ENCODE results near the gene RBMS1. TPM values are rescaled to one million over a fixed set of nuclear protein-coding genes. Genes with fewer than 3 reads are reported as not detected.
"Not testable (repeated sequence)": the region's sequence is repeated elsewhere in the genome, so short reads cannot be mapped to it uniquely, and the experiment has no call there.

Gene RBMS1
- total RNA-seq, 1 donor from 2014 or later = 54.7 TPM

GRCh38 chr2:160491911-160492371, 1.7 kb downstream of the RBMS1 start:
- DNase-seq (ENCODE audit: low read depth) = peak; percentile 33

GRCh38 chr2:160490733-160491685, 2.6 kb downstream of the RBMS1 start:
- H3K4me3 ChIP-seq (ENCODE audit: low read depth, low read length) = peak overlapping the region; percentile 87
- TF ChIP-seq, protein P1, sequence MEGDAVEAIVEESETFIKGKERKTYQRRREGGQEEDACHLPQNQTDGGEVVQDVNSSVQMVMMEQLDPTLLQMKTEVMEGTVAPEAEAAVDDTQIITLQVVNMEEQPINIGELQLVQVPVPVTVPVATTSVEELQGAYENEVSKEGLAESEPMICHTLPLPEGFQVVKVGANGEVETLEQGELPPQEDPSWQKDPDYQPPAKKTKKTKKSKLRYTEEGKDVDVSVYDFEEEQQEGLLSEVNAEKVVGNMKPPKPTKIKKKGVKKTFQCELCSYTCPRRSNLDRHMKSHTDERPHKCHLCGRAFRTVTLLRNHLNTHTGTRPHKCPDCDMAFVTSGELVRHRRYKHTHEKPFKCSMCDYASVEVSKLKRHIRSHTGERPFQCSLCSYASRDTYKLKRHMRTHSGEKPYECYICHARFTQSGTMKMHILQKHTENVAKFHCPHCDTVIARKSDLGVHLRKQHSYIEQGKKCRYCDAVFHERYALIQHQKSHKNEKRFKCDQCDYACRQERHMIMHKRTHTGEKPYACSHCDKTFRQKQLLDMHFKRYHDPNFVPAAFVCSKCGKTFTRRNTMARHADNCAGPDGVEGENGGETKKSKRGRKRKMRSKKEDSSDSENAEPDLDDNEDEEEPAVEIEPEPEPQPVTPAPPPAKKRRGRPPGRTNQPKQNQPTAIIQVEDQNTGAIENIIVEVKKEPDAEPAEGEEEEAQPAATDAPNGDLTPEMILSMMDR (conservative IDR thresholded peaks at IDR 0.05; ENCODE audit: low read depth, low read length) = no peak
- DNase-seq (ENCODE audit: low read depth) = no peak

More at GRCh38 chr2:160491911-160492371, 1.7 kb downstream of the RBMS1 start:
- H3K4me3 ChIP-seq (ENCODE audit: low read depth, low read length) = peak overlapping the region; percentile 87
- TF ChIP-seq, protein P1 (conservative IDR thresholded peaks at IDR 0.05; ENCODE audit: low read depth, low read length) = no peak

DNA sequence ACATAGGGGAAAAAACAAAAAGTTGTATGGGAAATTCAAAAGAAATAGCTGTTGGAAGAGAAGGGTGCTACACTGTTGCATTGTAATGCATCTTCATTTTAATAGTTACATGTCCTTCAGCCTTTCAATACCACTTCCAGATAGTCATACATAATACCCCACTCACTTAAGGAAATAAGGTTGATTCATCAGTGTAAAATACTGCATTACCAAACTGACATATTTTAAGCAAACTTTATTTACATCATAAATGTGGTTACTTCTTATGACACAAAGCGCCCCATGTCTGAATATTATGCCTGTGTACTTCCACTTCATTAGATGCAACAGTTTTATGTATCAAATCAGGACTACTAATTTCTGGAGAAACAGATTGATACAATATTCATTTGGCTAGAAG, 4.5 kb downstream of the RBMS1 start:
- no peak overlapping the region for H3K4me3 ChIP-seq (ENCODE audit: low read depth, low read length)
- no peak for DNase-seq (ENCODE audit: low read depth)
- TF ChIP-seq, protein P1 (conservative IDR thresholded peaks at IDR 0.05; ENCODE audit: low read depth, low read length) = no peak

- not testable (repeated sequence) for DNase-seq (ENCODE audit: low read depth); H3K4me3 ChIP-seq (ENCODE audit: low read depth, low read length)
Observed at GRCh38 chr2:160488289-160488688, 5.3 kb downstream of the RBMS1 start.

- TF ChIP-seq, protein P1 (conservative IDR thresholded peaks at IDR 0.05; ENCODE audit: low read depth, low read length) = no peak
- no peak for DNase-seq (ENCODE audit: low read depth)
- H3K4me3 ChIP-seq (ENCODE audit: low read depth, low read length) = no peak overlapping the region
Observed at GRCh38 chr2:160486341-160486740, 7.3 kb downstream of the RBMS1 start.

GRCh38 chr2:160484859-160485520, 8.6 kb downstream of the RBMS1 start:
- no peak overlapping the region for H3K4me3 ChIP-seq (ENCODE audit: low read depth, low read length)
- no peak for DNase-seq (ENCODE audit: low read depth)
- TF ChIP-seq, protein P1 (conservative IDR thresholded peaks at IDR 0.05; ENCODE audit: low read depth, low read length) = no peak

- no peak for DNase-seq (ENCODE audit: low read depth)
- TF ChIP-seq, protein P1 (conservative IDR thresholded peaks at IDR 0.05; ENCODE audit: low read depth, low read length) = no peak
- no peak overlapping the region for H3K4me3 ChIP-seq (ENCODE audit: low read depth, low read length)
Observed at GRCh38 chr2:160482673-160483072, 10.9 kb downstream of the RBMS1 start.

All from epithelial cell of proximal tubule (primary cell).